Vagina (tissue), 2 donors: ENCODE results near the gene KRT15.

Source experiments
- CTCF ChIP-seq, 3 experiments: fragments of 450-650 bp in 2 of 3; fragments of 200-600 bp in 1 of 3; sonication (generic) in 1 of 3; IDR thresholded peaks; one replicate each; pipeline ENCODE4 v1.5.1; 2017 to 2019; ENCODE audit warnings: antibody characterized with exemption in 3 of 3, mild to moderate bottlenecking in 2 of 3, moderate library complexity in 2 of 3
- POLR2A ChIP-seq, 2 donors: fragments of 450-650 bp; IDR thresholded peaks; one replicate each; pipeline ENCODE4 v1.6.1; 2017; ENCODE audit warnings: antibody characterized with exemption in 2 of 2, mild to moderate bottlenecking in 2 of 2, moderate library complexity in 2 of 2
- POLR2AphosphoS5 ChIP-seq, 2 donors: sonication (generic); formaldehyde crosslinking; IDR thresholded peaks; one replicate each; pipeline ENCODE4 v1.9.0; 2017; ENCODE audit warnings: antibody characterized with exemption in 2 of 2, mild to moderate bottlenecking in 2 of 2, low read depth in 1 of 2; ENCODE audit not compliant: insufficient read depth in 1 of 2

DNA sequence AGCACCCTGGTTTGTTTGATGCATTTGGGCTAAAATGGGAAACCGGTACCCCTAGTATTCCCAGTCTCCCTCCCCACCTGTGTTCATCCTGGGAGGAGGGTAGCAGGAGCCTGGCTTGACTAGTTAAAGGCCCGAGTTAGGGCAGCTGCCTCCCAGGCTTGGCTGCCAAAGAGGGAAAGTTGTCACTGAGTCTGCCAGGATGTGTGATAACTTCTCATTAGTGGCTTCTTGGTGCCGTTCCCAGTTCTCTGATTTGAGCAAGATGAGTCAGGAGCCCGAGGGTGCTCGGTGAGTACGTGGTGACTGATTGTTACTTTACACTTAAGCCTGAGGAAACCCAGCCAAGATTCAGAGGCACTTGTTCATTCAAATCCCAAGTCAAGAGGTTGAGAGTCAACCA lies 54.0 kb downstream of the KRT15 start:
- TF ChIP-seq POLR2A (IDR thresholded peaks at IDR 0.05) (no peak), CTCF (IDR thresholded peaks at IDR 0.05) (no peak), POLR2AphosphoS5 (IDR thresholded peaks at IDR 0.05; ENCODE audit: insufficient read depth in 1 of 2, low read depth in 1 of 2) (peak in 1 of 2 donors; percentile 81)
